T-helper 2 cell treated with Interferon-gamma antibody and Interleukin-4, amounts not matched to agents 100 ng/mL and 5 ng/mL, for 36 hours (primary cell): ENCODE measurements around the gene UQCC3. TPM values are rescaled to one million over a fixed set of nuclear protein-coding genes. Genes with fewer than 3 reads are reported as not detected.

ENCODE experiments used
- intact Hi-C: fragments of 100-400 bp; cut with micrococcal nuclease; formaldehyde crosslinking; loops from one replicate; pipeline ENCODE4 v1.15.1; 2023
- total RNA-seq: library from RNA; stranded (reverse); gene quantifications from 2 replicates; pipeline ENCODE4 v1.2.3, GENCODE V29; 2022

The UQCC3 gene
- total RNA-seq, 1 donor from 2014 or later: 9.2 TPM

DNA sequence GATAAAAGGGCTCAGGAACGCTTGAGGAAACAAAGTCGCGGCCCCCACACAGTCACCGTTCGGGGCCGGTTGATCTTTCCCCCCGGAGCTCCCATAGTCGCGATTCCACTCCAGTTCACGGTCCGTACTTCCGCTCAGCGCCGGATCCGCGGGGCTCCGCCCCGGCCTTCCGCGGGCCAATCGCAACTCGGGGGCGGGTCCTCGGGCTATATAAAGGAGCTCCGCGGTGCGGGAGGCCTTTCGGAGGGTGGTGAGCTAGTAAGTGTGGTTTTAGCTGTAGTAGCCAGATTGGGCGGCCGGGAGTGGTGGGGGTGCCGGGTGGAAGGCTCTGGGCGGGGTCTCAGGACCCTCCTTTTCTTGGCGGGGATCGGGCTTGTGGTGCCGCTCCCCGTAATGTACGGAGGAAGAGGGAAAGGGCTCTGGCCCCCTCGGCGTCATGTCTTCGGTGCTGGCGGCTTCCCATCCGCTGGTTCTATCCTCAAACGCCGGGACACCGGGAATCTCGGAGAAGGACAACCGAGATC is 6.3 kb upstream of the UQCC3 start, which contains the start of the genes C11orf98 and CSKMT:
Gene C11orf98, minus strand, starts transcription at position 136 of the 524 bp plus-strand sequence. Its CDS starts 41 bp downstream, at position 95.
Gene CSKMT, plus strand, starts transcription at position 238 of the 524 bp plus-strand sequence. CDS start 568 bp downstream, outside the sequence.
- intact Hi-C loops: loop anchor here (1.0 to 2.0 kb wide), 7 partner anchors 14 to 74 kb away; partner anchors contain the start of genes EML3, GANAB, HNRNPUL2 and MTA2

DNA sequence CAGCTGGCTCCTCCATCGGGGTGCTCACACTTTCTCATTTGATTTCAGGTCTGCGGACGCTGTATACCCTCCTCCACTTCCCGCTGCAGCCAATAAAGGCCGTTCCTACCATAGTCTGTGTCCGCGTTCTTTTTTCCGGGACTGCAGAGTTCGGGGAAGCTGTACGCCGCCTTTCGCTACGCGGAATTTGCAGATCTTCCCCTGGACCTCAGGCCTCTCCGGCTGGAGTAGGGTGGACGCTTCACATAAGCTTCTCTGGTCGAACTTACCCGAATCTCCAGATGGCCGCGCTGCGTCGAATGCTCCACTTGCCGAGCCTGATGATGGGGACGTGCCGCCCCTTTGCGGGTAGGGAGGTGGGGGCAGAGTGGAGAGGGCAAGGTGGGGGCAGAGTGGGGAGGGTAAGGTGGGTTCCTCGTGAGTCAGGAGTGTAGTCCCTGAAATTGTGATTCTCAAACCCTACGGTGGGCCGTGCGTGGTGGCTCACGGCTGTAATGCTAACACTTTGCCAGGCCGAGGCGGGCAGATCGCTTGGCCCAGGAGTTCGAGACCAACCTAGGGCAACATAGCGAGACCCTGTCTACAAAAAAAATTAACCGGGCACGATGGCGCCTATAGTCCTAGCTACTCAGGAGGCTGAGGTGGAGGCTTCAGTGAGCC is 5.7 kb upstream of the UQCC3 start:
- intact Hi-C loops: loop anchor here (1.0 to 2.0 kb wide), 7 partner anchors 13 to 75 kb away; partner anchors contain the start of genes EML3, GANAB, HNRNPUL2 and MTA2

DNA sequence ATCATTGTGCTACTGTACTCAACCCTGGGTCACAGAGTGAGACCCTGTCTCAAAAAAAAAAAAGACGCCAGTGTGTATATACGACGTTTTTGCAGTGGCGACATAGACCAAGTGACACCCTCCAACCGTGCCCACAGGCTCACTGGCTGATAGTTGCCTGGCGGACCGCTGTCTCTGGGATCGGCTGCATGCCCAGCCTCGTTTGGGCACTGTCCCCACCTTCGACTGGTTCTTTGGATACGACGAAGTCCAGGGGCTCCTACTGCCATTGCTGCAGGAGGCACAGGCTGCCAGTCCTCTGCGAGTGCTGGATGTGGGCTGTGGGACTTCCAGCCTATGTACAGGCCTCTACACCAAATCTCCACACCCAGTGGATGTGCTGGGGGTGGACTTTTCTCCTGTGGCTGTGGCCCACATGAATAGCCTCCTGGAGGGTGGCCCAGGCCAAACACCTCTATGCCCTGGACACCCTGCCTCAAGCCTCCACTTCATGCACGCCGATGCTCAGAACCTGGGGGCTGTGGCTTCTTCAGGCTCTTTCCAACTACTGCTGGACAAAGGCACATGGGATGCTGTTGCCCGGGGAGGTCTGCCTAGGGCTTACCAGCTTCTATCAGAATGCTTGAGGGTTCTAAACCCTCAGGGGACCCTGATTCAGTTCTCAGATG is 5.1 kb upstream of the UQCC3 start:
- intact Hi-C loops: no loop called here

DNA sequence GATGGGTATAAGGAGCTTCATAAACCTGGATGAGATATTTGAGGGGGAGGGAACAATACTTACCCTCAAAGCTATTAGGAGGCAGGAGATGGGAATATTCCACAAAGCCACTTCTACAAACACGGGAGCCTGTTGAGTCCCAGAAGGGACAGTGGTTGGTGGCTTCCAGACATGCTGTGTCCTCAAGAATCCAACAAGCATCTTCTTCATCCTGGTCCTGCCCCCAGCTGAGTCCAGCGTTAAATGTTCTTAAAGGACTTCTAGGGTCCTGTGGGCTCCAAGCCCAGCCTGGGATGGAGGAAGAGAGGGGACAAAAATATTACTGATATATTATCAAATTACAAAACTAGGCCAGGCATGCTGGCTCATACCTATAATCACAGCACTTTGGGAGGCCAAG is 4.0 kb upstream of the UQCC3 start:
- intact Hi-C loops: no loop called here

DNA sequence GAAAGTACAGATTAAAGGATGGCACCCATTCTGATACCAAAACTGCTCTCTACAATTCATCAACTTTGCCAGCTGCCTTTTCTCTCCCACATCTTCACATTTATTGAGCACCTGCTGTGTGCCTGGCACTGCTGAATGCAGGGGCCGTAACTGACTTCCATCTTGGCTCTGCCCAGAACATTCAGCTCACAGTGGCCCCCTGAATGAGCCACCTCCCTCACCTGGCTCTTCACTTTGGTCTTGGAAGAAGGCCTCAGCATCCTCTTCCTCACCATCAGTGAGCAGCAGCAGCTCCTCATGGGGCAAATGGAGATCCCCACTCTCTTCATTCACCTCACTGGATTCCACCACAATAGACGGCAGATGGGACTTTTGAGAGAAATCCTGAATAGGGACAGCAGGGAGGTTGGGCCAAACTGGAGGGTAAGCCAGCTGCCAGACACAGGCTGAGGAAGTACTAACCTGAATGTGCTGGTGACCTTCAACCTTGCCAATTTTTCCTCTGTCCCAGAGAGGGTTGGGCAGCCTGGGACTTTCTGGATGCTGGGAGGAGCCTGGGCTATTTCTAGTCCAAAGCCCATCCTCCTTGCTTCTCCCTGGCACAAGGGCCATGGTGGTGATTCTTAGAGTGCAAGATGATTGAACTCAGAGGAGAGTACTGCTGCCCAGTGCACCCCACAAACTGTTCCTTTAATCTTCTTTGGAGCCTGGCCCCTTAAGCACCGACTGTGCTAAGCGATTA is 1.9 kb upstream of the UQCC3 start:
- intact Hi-C loops: loop anchor here (2.0 to 10.0 kb wide), 3 partner anchors 17 to 245 kb away; partner anchors contain the start of genes BSCL2, GNG3 and INTS5

DNA sequence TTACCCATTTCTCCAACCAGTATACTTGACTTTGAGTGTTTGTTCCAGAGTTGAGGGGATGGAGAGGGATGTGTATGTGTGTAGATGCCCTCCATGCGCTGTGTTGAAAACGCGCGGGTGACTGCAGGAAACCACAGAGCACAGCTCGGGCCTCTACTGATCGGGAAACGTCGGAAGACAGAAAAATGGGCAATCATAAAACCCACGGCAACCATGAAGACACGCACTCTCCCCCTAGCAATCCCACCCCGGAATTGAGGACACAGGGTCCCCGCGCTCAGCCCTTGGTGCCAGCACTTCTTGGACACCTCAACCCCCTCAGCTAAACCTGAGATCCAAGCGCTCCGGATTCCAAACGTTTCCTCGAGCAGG is 251 bp upstream of the UQCC3 start:
- intact Hi-C loops: loop anchor here (1.0 to 10.0 kb wide), 4 partner anchors 8 to 246 kb away; partner anchors contain the start of genes BSCL2, GNG3, INTS5 and UBXN1

DNA sequence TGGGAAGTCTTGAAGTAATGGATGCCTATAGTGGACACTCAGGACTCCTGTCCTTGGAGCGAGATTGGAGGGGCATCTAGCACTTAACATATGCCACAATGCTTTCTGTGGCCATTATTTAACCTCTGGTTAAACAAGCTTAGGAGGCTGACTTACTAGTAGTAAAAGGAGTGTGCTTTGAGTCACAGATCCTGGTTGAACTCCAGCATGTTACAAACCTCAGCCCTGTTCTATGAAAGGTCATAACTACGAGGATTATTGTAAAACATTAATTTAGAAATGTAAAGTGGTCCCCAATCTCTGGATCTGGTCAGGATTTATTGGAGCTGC is 1.7 kb downstream of the UQCC3 start:
- intact Hi-C loops: loop anchor here (5.0 to 10.0 kb wide), 2 partner anchors 34 to 248 kb away; partner anchors contain the start of genes BSCL2 and GNG3

DNA sequence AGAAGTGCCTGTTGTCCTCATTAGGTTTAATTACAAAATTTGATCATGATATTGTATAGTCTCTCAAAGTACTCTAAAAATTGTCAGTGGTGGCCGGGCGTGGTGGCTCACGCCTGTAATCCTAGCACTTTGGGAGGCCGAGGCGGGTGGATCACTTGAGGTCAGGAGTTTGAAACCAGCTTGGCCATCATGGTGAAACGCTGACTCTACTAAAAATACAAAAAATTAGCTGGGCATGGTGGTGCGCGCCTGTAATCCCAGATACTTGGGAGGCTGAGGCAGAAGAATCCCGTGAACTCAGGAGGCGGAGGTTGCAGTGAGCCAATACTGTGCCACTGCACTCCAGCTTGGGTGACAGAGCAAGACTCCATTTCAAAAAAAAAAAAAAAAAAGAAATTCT is 3.9 kb downstream of the UQCC3 start:
- intact Hi-C loops: loop anchor here (10.0 kb wide), 1 partner anchor 251 kb away; no protein-coding TSS in a partner anchor

DNA sequence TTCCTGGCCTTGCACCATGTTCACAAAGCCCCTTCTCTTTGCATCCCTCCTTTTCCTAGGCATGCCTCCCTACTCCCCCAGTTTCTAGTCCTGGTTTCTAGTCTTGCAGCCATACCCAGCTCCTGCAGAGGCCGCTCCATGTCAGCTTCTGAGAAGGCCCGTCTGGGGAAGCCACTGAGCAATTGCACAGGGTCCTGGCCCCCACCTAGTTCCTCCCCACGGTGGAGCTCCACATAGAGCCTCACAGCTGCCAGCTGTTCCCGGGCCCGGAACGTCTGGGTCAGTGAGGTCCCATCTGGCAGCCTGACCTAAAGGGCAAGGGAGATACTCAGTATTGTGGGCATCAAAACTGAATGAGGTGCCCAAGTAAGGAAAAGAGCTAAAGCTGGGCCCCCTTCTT is 5.2 kb downstream of the UQCC3 start:
- intact Hi-C loops: loop anchor here (10.0 kb wide), 1 partner anchor 252 kb away; no protein-coding TSS in a partner anchor

DNA sequence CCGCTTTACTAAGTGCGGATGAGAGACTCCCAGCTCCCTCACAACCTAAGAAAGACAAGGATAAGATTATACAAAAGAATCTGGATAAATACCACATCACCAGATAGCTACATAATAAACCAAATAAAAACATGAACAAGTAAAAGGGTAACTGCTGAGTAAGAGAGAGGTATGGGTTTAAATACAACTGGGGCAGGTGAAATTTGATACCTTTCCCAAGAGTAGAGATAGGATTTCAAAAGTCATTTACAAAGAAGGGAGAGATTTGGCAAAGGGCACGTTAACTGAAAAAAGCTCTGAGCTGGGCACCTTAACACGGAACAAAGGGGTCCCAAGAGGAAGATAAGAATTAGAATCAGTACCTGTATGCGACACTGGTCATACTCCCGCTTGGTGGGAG is 5.7 kb downstream of the UQCC3 start:
- intact Hi-C loops: loop anchor here (10.0 kb wide), 1 partner anchor 252 kb away; no protein-coding TSS in a partner anchor

DNA sequence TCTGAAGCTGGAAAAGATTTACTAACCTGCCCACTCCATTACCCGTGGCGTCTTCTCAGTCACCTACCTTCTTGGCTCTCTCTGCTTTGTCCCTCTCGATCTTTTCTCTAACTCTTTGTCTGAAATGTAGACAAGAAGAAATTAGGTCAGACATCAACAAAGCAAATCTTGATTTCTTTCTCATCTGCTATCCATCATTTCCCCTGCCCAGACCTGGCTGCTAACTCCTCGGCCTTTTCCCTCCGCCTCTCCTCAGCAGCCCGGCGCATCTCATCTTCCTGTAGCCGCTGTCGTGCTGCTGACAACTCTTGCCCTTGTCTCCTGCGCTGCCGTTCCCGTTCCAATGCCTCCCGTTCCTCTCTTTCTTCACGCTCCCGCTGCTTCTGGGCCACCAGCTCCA is 6.2 kb downstream of the UQCC3 start:
- intact Hi-C loops: loop anchor here (2.0 to 10.0 kb wide), 3 partner anchors 13 to 253 kb away; partner anchors contain the start of genes C11orf98, CSKMT and INTS5

DNA sequence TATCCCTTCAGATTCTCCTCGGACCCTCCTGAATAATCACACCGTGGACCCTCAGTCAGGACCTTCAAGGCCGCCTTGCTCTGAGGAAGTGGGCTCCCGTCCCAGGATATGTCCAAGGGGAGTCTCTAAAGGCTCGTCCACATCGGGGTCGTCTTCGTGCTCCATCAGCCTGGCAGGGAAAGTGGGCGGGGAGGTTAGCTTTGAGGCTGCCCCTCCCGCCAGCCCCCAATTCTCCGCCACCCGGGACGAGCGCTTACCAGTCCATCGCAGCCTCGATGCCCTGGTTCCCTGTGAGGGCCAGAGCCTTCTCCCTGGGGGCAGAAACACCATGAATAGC is 6.9 kb downstream of the UQCC3 start:
- intact Hi-C loops: loop anchor here (2.0 to 10.0 kb wide), 3 partner anchors 14 to 254 kb away; partner anchors contain the start of genes C11orf98, CSKMT and INTS5

DNA sequence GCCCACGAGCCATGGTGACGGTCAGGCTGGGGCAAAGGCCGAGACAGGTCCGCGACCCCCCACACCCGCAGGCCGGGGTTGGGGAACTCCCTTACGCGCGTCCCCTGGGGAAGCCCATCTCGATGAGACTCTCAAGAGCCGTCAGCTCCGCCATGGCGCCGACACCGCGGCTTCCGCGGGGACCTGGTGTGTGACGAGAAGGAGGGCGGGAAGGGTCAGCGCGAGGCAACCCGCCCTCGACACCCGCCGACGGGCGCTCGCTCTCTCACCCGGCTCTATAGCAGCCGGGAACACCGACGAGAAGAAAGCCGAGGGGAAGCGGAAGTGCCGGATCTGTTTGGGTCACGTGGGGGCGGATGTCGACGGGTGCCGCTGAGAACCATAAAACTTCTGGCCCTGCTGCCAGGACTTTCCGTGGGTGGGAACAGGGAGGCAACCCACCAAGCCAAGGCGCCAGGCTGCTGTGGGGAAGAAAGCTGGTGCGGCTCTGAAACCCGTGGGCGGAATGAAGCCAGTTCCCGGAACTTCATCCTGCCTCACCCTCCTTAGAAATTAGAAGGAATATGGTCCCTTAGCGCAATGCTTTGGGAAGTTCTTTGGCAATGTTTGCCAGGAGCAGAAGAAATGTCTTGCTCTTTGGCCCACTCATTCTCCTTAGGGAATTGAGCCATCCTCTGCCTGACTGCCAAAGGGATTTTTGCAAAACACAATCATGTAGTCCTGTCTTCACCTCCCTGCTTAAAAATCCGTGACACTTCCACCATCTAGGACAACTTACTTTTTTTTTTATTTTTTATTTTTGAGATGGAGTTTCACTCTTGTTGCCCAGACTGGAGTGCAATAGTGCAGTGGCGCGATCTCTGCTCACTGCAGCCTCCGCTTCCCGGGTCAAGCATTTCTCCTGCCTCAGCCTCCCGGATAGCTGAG is 7.6 kb downstream of the UQCC3 start, which contains the start of gene UBXN1:
Gene UBXN1, minus strand, starts transcription at position 304 of the 927 bp plus-strand sequence. Its CDS starts 150 bp downstream, at position 154.
- intact Hi-C loops: loop anchor here (1.0 to 10.0 kb wide), 4 partner anchors 8 to 254 kb away; partner anchors contain the start of genes C11orf98, CSKMT, INTS5 and UQCC3

DNA sequence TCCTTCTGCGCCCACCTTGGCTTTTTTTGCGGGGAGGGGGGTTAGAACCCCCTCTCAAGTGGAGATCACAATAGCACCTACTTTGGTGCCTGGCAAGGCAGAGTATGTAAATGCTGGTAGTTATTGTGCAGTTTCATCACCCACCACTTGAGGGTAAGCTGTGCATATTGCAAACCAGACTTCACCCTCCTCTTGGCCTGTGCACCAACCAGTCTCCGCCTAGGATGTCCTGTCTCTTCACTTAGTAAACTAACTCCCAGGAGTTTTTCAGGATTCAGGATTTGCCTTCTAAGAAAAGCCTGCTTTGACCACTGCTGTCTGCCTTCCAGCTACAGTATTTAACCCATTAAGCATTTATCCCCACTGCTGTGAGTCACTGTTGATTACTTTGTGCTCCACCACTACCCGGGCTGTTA is 9.4 kb downstream of the UQCC3 start:
- intact Hi-C loops: loop anchor here (1.0 kb wide), 1 partner anchor 13 kb away; no protein-coding TSS in a partner anchor

DNA sequence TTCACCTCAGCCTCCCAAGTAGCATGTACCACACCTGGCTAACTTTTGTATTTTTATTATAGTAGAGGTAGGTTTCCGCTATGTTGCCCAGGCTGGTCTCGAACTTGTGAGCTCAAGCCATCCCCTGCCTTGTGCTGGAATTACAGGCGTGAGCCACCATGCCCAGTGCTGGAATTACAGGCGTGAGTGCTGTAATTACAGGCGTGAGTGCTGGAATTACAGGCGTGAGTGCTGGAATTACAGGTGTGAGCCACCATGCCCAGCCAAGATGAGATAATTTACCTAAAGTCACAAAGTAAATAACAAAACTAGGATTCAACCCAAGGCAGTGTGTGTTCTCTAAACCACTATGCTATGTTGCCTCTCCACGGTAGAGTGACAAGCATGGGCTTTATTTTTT is 11.0 kb downstream of the UQCC3 start:
- intact Hi-C loops: no loop called here

DNA sequence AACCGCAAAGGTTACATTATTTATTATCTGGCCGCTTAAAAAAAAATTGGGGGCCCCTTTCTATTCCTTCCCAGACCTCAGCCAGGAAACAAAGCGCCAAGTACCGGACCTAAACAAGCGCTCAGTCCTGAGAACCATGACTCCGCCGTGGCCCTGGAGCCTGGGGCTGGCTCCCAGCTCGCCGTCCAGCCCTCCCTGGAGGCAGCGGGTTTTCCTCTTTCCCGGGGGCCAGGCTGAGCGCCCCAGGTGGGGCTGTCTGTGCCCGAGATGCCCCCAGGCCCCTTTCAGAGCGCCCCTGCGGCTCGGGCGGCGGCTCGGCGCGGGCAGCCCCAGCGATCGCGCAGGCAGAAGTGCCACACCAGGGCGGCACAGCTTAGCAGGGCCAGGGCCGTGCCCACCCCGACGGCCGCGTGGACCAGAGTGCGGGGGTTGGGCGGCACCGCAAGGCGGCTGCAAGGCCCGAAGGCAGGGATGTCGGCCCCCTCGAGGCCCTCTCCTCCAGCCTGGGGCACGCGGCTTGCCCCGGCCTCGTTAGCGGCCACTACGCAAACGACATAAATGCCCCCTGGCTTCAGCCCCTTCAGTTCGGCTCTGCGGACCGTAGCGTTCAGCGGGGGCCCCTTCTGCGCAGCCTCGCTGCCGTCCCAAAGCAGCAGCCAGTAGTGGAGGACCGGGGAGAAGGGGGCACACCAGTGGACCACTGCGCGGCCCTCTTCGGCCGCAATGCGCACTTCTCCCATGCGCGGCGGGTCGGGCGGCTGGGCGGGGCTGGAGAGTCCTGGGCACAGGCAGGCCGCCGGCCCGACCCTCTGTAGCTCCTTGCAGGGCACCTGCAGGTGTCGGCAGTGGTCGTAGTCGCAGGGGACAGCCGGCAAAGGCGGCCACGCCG is 16.3 kb downstream of the UQCC3 start:
- intact Hi-C loops: no loop called here

DNA sequence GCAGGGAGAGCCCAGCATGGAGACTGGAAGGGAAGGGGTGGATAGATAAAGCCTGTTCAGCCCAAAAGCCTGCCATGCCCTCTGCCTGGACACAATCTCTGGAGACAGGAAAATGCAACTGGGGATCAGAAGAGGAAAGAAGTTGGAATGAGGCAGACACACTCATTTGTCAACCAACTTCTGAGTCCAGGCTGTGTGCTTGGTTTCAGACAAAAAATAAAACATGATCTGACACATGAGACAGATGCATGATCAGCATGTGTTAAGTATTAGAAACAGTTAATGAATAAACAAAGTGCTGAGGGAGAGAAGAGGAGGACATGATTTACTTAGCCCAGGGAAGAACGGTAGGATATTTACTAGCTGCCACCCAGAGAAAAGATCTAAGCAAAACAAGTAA is 17.0 kb downstream of the UQCC3 start:
- intact Hi-C loops: no loop called here

DNA sequence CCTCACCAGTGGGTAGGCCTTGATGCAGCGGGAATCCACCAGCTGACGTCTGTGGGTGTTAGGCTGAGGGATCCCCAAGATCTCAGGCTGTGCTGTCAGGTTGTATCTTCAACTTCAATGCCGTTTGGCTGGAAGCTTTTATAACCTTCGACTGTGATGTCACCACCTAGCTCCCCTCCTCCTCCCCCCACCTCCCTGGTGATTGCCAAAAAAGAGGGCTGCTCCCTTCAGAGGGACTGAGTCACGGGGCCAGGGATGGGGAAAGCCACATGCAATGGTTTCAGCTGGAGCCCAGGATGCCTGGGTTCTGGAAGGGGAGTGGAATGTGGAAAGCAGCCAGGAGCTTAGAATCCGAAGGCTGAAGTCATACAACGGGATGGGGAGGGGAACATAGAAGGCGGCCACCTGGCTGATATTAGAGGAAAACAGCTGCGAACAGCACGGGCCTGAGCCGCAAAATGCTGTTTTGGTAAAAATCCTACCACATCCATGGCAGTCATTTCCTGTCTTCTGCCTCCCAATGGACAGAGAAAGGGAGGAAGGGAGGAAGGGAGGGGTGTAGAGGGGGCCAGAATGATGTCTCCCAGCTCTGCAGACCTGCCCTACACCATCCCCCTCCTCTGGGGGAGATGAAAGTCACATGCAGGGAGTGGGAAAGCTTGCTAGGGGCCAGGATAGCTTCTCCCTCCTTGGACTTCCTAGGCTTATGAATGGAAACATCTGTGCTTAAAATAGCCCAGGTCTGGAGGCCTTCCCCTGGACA is 18.1 kb downstream of the UQCC3 start, which contains the start of gene LRRN4CL:
Gene LRRN4CL, minus strand, starts transcription at position 110 of the 763 bp plus-strand sequence. CDS start 1,022 bp downstream, outside the sequence.
- intact Hi-C loops: no loop called here
